ENCODE data around the gene VWA2. TPM values are rescaled to one million over a fixed set of nuclear protein-coding genes. Genes with fewer than 3 reads are reported as not detected.

VWA2 gene
- total and polyA plus RNA-seq, 2 donors (not counting 1 experiment from before 2014, with no cell fraction given): not detected

DNA sequence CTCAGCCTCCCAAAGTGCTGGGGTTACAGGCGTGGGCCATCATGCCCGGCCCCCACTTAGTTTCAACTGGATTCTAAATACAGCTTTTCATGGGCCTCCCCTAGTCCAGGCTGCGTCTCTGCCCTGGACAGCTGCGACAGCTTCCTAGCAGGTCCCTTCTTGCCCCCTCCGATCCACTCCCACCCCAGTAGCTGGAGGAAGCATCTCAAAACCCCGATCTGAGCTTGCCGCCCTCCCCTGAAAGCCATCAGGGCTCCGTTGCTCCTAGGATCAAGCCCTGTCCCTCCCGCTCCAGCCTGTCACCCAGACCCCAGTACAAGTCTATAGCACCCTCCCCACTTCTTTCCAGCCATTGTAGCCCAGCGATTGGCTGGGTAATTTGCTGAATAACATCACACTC lies 64.5 kb downstream of the VWA2 start:
- Histone ChIP-seq H3K4me2 (replicated peaks; ENCODE audit: low read depth, low read length, poor library complexity, severe bottlenecking) (peak overlapping the region; percentile 97), H3K4me3 (ENCODE audit: control extremely low read depth in 1 of 5, extremely low read depth in 1 of 5, insufficient read depth in 1 of 5, low read depth in 2 of 5, low read length in 4 of 5) (no peak overlapping the region), H2AFZ (ENCODE audit: insufficient read depth, low read depth, low read length, poor library complexity, severe bottlenecking) (peak overlapping the region; percentile 99), H3K27me3 (replicated peaks in 1 of 4; ENCODE audit: control extremely low read depth in 1 of 4, control insufficient read depth in 3 of 4, insufficient read depth in 4 of 4, low read length in 3 of 4) (no peaks in the 10 kb centered on the region), H3K4me1 (ENCODE audit: control insufficient read depth in 2 of 2, insufficient read depth in 2 of 2, low read length in 2 of 2) (peaks cover 0 to 10% of the 10 kb centered on the region in 2 donors), H3K9ac (ENCODE audit: low read length) (no peak overlapping the region), H3K36me3 (replicated peaks in 1 of 2; ENCODE audit: control extremely low read depth in 1 of 2, control insufficient read depth in 1 of 2, extremely low read depth in 1 of 2, insufficient read depth in 2 of 2, low read length in 1 of 2) (peaks cover 0 to 11% of the 10 kb centered on the region in 2 experiments), H3K79me2 (ENCODE audit: control insufficient read depth, insufficient read depth, low read length) (no peaks in the 10 kb centered on the region), H3K9me3 (ENCODE audit: control extremely low read depth in 1 of 3, control insufficient read depth in 2 of 3, insufficient read depth in 1 of 3, low read length in 2 of 3) (no peaks in the 10 kb centered on the region), H3K27ac (ENCODE audit: low read length in 2 of 2) (no peak overlapping the region), H4K20me1 (ENCODE audit: control insufficient read depth, insufficient read depth, low read length, poor library complexity, severe bottlenecking) (no peaks in the 10 kb centered on the region)
- intact Hi-C loops (cut with micrococcal nuclease): loop anchor here (10.0 kb wide), 1 partner anchor 131 kb away; no protein-coding TSS in a partner anchor
- TF ChIP-seq, protein P1, sequence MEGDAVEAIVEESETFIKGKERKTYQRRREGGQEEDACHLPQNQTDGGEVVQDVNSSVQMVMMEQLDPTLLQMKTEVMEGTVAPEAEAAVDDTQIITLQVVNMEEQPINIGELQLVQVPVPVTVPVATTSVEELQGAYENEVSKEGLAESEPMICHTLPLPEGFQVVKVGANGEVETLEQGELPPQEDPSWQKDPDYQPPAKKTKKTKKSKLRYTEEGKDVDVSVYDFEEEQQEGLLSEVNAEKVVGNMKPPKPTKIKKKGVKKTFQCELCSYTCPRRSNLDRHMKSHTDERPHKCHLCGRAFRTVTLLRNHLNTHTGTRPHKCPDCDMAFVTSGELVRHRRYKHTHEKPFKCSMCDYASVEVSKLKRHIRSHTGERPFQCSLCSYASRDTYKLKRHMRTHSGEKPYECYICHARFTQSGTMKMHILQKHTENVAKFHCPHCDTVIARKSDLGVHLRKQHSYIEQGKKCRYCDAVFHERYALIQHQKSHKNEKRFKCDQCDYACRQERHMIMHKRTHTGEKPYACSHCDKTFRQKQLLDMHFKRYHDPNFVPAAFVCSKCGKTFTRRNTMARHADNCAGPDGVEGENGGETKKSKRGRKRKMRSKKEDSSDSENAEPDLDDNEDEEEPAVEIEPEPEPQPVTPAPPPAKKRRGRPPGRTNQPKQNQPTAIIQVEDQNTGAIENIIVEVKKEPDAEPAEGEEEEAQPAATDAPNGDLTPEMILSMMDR (IDR thresholded peaks at IDR 0.05): no peak
- TF ChIP-seq EZH2 (IDR thresholded peaks at IDR 0.05; ENCODE audit: borderline replicate concordance, insufficient read depth, low read depth, low read length, poor library complexity, severe bottlenecking): no peak
- H3K4me3 Mint-ChIP-seq: peak overlapping the region; percentile 91
- H3K27ac Mint-ChIP-seq: no peak overlapping the region
- ChIA-PET POLR2A (no interaction called here), CTCF (interaction anchor here (0.6 to 2.7 kb wide), 51 partner anchors 10 to 1731 kb away, joined by 3 to 82 read pairs (median 4); partner anchors contain the start of genes CCDC186, FHIP2A and TRUB1)
- no peaks in the 10 kb centered on the region for H3K9me3 Mint-ChIP-seq (ENCODE audit: insufficient read depth)
- DNase-seq: no peak
- WGBS (ENCODE audit: insufficient coverage): 81% methylated on average over 9 of the region's 10 CpGs
- H3K27me3 Mint-ChIP-seq: no peaks in the 10 kb centered on the region
- ATAC-seq (ENCODE audit: low read depth): no peak
- H3K4me1 Mint-ChIP-seq: peaks cover 13% of the 10 kb centered on the region

- Histone ChIP-seq H4K20me1 (ENCODE audit: control insufficient read depth, insufficient read depth, low read length, poor library complexity, severe bottlenecking) (no peaks in the 10 kb centered on the region), H2AFZ (ENCODE audit: insufficient read depth, low read depth, low read length, poor library complexity, severe bottlenecking) (peak overlapping the region; percentile 99), H3K4me3 (ENCODE audit: control extremely low read depth in 1 of 5, extremely low read depth in 1 of 5, insufficient read depth in 1 of 5, low read depth in 2 of 5, low read length in 4 of 5) (peak overlapping the region; percentile 65 to 86 (median 76)), H3K9me3 (ENCODE audit: control extremely low read depth in 1 of 3, control insufficient read depth in 2 of 3, insufficient read depth in 1 of 3, low read length in 2 of 3) (no peaks in the 10 kb centered on the region), H3K36me3 (replicated peaks in 1 of 2; ENCODE audit: control extremely low read depth in 1 of 2, control insufficient read depth in 1 of 2, extremely low read depth in 1 of 2, insufficient read depth in 2 of 2, low read length in 1 of 2) (peaks cover 0 to 7% of the 10 kb centered on the region in 2 experiments), H3K27me3 (replicated peaks in 1 of 4; ENCODE audit: control extremely low read depth in 1 of 4, control insufficient read depth in 3 of 4, insufficient read depth in 4 of 4, low read length in 3 of 4) (no peaks in the 10 kb centered on the region), H3K9ac (ENCODE audit: low read length) (peak overlapping the region; percentile 86), H3K79me2 (ENCODE audit: control insufficient read depth, insufficient read depth, low read length) (no peaks in the 10 kb centered on the region), H3K4me2 (replicated peaks; ENCODE audit: low read depth, low read length, poor library complexity, severe bottlenecking) (peak overlapping the region; percentile 97), H3K4me1 (ENCODE audit: control insufficient read depth in 2 of 2, insufficient read depth in 2 of 2, low read length in 2 of 2) (peaks cover 0 to 10% of the 10 kb centered on the region in 2 donors), H3K27ac (ENCODE audit: low read length in 2 of 2) (peak overlapping the region; percentile 5 to 53)
- DNase-seq: peak; percentile 79
- intact Hi-C loops (cut with micrococcal nuclease): loop anchor here (1.0 to 10.0 kb wide), 7 partner anchors 130 to 505 kb away; partner anchors contain the start of gene CCDC186
- Mint-ChIP-seq H3K27me3 (no peaks in the 10 kb centered on the region), H3K9me3 (ENCODE audit: insufficient read depth) (no peaks in the 10 kb centered on the region), H3K27ac (peak overlapping the region; percentile 75), H3K4me3 (peak overlapping the region; percentile 91), H3K4me1 (peaks cover 13% of the 10 kb centered on the region)
- POLR2A ChIA-PET: interaction anchor here (0.8 to 1.2 kb wide), 2 partner anchors 130 to 223 kb away, joined by 3 to 6 read pairs; partner anchors contain the start of gene CCDC186
- ATAC-seq (ENCODE audit: low read depth): peak; percentile 55
- TF ChIP-seq, protein P1 (IDR thresholded peaks at IDR 0.05): peak; percentile 80
- TF ChIP-seq EZH2 (IDR thresholded peaks at IDR 0.05; ENCODE audit: borderline replicate concordance, insufficient read depth, low read depth, low read length, poor library complexity, severe bottlenecking): no peak
- 0% methylated on average over 5 of the region's 14 CpGs for WGBS (ENCODE audit: insufficient coverage)
- CTCF ChIA-PET: interaction anchor here (0.6 to 2.7 kb wide), 59 partner anchors 11 to 1730 kb away, joined by 3 to 82 read pairs (median 4); partner anchors contain the start of genes CASP7, CCDC186, FHIP2A and TRUB1
Measured at GRCh38 chr10:114304017-114304570, 65.0 kb downstream of the VWA2 start.

All from B cell (primary cell).